Kidney epithelial cell (primary cell): Measurements from ENCODE around the gene RCL1. TPM values are rescaled to one million over a fixed set of nuclear protein-coding genes. Genes with fewer than 3 reads are reported as not detected.

Experiments
- DNase-seq: peaks from one replicate; pipeline ENCODE4 v3.0.0-alpha.2; 2010; ENCODE audit warnings: low read depth
- H3K27me3 ChIP-seq: 2 replicates; pipeline ENCODE4 v1.6.0; 2011; ENCODE audit warnings: low read length; ENCODE audit not compliant: control insufficient read depth, insufficient read depth
- H3K36me3 ChIP-seq: 2 replicates; pipeline ENCODE4 v1.5.1; 2011; ENCODE audit warnings: low read length; ENCODE audit not compliant: control insufficient read depth, insufficient read depth
- H3K4me3 ChIP-seq: 2 replicates; pipeline ENCODE4 v1.5.1; 2011; ENCODE audit warnings: low read depth, mild to moderate bottlenecking, control low read depth, low read length
- CTCF ChIP-seq: IDR thresholded peaks from 2 replicates; pipeline ENCODE4 v1.5.1; 2011; ENCODE audit warnings: mild to moderate bottlenecking, moderate library complexity, low read length, control low read depth, inconsistent platforms; ENCODE audit not compliant: insufficient read depth, poor library complexity, severe bottlenecking
- total RNA-seq: library from RNA; depleted of rRNA; stranded (reverse); fragments of >200 nt; gene quantifications from 2 replicates; pipeline ENCODE4 v1.2.3, GENCODE V29; 2015

RCL1 gene
- total RNA-seq, 1 donor from 2014 or later, result 24.4 TPM

- peak; percentile 82 for TF ChIP-seq CTCF
- Histone ChIP-seq H3K36me3 (no peaks in the 10 kb centered on the region), H3K27me3 (no peaks in the 10 kb centered on the region), H3K4me3 (no peak overlapping the region)
- DNase-seq, result no peak
Measured at GRCh38 chr9:4796988-4797853, 4.5 kb downstream of the RCL1 start.

GRCh38 chr9:4797854-4798150 lies 5.1 kb downstream of the RCL1 start:
- TF ChIP-seq CTCF, result no peak
- H3K36me3 ChIP-seq, result no peaks in the 10 kb centered on the region
- no peaks in the 10 kb centered on the region for H3K27me3 ChIP-seq
- H3K4me3 ChIP-seq, result no peak overlapping the region
- no peak for DNase-seq

- no peaks in the 10 kb centered on the region for H3K27me3 ChIP-seq
- no peaks in the 10 kb centered on the region for H3K36me3 ChIP-seq
- no peak overlapping the region for H3K4me3 ChIP-seq
- TF ChIP-seq CTCF, result no peak
- DNase-seq, result no peak
Measured at GRCh38 chr9:4798281-4799032, 5.7 kb downstream of the RCL1 start.

GRCh38 chr9:4799033-4799430 lies 6.3 kb downstream of the RCL1 start:
- no peak overlapping the region for H3K4me3 ChIP-seq
- no peaks in the 10 kb centered on the region for H3K36me3 ChIP-seq
- no peaks in the 10 kb centered on the region for H3K27me3 ChIP-seq
- DNase-seq, result no peak
- no peak for TF ChIP-seq CTCF

GRCh38 chr9:4799775-4800174 lies 7.0 kb downstream of the RCL1 start:
- H3K36me3 ChIP-seq, result peaks cover 1% of the 10 kb centered on the region
- H3K4me3 ChIP-seq, result no peak overlapping the region
- H3K27me3 ChIP-seq, result no peaks in the 10 kb centered on the region
- DNase-seq, result no peak
- TF ChIP-seq CTCF, result no peak
